T-helper 2 cell (primary cell): ENCODE results near the gene ISLR.
A peak's percentile ranks its signal among the peaks of the same experiment; 100 is the strongest.
"Not testable (repeated sequence)": the region's sequence is repeated elsewhere in the genome, so short reads cannot be mapped to it uniquely, and the experiment has no call there.

ENCODE experiments used
- DNase-seq, 5 experiments: peaks; one replicate each; pipeline versions ENCODE4 v3.0.0 to v3.0.0-alpha.2; 2012 to 2022

Gene ISLR

DNA sequence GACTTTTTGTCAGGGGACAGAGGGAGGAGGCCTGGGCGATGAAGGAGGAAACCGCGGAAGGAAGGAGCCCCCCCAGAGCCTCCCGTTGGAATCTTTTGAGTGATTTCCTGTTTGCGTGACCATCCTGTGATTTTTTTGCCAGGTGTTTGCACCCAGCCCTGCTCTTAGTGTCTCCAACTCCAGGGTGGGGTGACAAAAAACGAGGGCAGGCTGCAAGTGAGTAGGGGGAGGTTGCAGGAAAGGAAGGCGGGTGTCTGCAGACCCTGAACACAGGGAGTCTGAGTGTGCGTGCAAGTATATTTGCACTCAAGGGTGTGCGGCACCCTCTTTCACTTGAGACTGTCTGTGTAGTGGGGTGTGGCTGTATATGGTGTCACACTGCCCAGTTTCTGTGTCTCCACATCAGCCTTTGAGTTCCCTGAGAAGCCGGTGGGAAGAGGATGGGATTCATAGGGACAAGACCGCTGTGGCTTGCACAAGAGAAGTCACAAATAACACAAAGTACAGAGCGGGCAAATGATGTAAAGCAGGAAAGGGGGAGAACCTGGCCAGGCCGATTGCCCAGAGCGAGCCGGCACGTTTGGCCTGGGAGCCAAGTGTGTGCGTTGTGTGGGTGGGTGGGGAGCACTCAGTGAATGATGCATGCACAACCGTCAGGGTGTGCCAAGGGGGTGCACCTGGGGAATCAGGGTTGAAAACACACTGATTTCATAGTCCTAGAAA, 36.5 kb upstream of the ISLR start:
- no peak for DNase-seq

- no peak for DNase-seq
Observed at GRCh38 chr15:74137537-74137894, 36.0 kb upstream of the ISLR start.

DNA sequence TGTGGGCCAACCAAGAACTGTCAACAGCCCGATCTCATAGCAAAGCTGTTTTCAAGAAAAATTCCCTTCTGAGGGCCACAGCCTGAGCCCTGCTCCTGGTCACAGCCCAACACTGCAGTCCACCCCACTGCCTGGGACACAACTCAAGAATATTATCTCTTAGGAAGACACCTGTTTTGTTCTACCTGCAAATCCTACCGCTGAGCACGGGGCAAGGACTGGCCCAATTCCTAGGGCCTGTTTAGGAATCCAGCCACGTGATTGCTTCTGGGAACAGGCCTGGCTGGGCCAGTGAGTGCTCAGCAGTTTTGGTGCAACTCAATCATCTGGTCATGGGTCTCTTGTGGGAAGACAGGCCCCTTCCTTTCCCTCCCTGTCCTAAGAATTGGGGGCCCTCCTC, 34.9 kb upstream of the ISLR start:
- no peak for DNase-seq

DNA sequence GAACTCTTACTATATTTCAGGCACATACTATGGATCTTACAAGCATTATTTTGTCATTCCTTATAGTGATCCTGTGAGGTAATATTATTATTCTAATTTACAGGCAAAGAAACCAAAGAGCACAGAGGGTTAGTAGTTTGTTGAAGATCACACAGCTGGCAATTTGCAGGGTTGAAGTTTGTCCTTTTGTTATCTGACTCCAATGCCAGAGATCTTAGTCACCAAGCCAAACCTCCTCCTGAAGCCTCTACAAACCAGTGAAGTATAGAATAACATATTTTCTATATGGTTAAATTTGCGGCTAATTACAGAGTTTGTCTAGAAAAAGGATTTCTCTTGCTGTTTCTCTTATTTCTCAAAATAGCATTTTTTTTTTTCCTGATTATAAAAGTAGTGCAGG, 31.9 kb upstream of the ISLR start:
- DNase-seq: no peak

- no peak for DNase-seq
Observed at GRCh38 chr15:74144153-74144775, 29.2 kb upstream of the ISLR start.

DNA sequence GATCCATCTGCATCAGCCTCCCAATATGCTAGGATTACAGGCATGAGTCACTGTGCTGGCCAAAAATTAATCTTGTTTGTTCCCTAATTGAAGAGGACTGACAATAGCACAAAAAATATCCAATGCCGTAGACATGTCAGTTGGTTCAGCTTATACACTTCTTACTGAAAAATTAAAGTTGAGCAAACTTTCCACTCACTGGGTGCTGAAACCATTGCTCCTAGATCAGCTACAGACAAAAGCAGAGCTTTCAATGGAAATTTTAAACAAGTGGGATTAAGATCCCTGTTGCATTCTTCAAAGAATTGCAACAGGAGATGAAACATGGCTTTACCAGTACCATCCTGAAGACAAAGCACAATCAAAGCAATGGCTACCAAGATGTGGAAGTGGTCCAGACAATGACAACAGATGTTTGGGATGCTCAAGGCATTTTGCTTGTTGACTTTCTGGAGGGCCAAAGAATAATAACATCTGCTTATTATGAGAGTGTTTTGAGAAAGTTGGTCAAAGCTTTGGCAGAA, 27.2 kb upstream of the ISLR start:
- DNase-seq: no peak

GRCh38 chr15:74147051-74147450, 26.5 kb upstream of the ISLR start:
- no peak for DNase-seq

GRCh38 chr15:74155766-74156417, 17.6 kb upstream of the ISLR start:
- DNase-seq: no peak

DNA sequence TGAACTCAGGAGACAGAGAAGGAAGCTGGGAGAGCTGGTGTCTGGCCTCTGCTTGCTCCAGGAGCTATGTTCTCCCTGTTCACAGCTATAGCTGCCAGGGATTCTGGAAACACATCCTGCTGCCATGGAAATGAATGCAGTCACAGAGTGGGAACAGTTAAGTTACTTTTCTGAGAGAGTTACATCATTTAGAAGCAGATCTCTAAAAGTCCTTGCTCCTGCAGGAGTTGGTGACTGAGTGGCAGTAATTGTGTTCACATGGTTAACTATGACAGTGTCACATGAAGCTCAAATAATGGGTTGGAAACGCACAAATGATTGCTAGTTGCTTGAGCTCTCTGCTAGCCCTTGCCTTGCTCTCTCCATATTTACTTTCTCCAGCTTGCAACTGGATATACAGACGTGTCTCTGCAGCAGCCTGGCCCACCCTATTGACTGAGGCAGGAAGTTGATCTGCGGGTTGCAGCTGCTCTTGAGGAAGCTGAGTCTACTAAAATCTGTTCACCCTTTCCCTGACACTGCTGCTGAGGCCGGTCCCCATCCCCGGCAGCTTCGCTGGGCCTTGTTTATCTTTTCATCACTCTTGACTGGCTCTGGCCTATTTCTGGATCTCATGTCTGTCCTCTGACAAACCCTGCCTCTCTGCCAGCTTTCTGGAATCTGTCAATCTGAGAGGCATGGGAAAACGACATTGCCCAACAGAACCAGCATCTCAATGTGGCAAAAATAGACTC, 16.7 kb upstream of the ISLR start:
- peak in 1 of 5 experiments; percentile 48 for DNase-seq

DNA sequence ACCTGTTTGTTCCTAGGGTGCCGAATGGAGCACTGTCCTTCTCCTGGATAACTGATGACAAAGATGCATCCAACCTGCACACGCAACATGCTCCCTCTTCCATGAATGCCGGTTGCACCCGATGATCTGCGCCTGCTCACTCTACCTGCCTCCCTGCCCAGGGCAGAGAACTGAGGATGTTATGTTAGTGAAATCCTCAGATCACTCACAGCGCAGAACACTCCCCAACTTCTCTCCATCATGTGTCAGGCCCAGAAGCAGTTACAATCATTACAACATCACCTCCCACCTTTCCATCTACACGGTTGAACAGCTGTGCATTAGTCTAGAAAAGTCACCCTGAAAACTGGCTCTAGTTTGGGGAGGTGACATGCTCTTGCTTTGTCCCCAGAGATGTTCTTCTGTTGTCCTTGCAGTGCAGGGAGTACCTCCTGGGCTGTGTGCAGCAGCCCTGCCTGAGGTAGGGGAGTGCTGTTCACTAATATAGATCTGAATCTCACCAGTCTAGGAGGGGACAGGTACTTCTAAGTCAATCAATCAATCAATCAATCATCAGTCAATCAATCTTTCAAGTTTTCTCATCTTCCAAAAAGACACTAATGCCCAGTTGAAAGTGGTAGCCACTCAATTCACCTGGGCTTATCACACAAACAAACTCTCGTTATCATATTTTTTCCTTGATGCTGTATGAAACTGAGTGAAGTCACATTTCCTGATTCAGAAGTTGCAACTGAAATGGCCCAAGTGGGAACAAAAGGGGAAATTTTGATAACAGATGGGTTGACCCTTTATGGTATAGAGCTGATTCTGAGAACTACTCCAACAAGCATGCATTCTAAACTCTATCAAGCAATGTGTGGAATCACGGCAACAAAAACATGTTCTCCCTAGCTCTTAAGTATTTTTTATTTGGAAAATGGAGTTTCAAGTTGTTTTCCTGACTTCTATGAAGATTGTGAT, 15.4 kb upstream of the ISLR start:
- DNase-seq: no peak

GRCh38 chr15:74158855-74159650, 14.5 kb upstream of the ISLR start:
- DNase-seq: peak in 1 of 5 experiments; percentile 44

- DNase-seq: no peak
Observed at GRCh38 chr15:74159773-74160172, 13.7 kb upstream of the ISLR start.

DNA sequence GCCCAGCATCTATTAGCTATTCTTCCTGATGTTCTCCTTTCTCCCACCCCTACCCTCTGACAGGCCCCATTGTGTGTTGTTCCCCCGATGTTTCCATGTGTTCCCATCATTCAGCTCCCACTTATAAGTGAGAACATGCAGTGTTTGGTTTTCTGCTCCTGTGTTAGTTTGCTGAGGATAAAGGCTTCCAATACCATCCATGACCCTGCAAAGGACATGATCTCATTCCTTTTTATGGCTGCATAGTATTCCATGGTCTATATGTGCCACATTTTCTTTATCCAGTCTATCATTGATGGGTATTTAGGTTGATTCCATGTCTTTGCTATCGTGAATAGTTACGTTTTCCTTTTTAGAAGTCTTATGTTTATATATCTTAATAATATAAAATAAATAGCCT, 13.1 kb upstream of the ISLR start:
- DNase-seq: not testable (repeated sequence)

- DNase-seq: not testable (repeated sequence)
Observed at GRCh38 chr15:74162195-74162536, 11.3 kb upstream of the ISLR start.

DNA sequence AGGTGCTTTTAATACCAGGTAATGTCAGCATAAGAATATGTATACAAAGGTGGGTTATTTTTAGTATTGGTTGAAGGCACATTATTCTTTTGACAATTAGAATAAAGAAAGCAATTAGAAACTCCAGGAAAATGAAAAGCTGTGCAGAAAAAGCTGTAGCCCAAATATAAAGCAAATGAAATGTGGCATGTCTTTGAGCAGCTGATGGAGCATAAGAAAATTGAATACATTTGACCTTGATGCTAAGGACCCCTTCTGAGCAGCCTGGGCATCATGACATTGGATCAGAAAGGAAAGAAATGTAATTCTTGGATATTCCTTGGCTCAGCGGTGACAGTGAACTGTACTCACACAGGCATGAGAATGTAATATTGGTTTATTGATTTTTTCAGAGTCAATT, 8.0 kb upstream of the ISLR start:
- no peak for DNase-seq

GRCh38 chr15:74167891-74168331, 5.6 kb upstream of the ISLR start:
- no peak for DNase-seq

DNA sequence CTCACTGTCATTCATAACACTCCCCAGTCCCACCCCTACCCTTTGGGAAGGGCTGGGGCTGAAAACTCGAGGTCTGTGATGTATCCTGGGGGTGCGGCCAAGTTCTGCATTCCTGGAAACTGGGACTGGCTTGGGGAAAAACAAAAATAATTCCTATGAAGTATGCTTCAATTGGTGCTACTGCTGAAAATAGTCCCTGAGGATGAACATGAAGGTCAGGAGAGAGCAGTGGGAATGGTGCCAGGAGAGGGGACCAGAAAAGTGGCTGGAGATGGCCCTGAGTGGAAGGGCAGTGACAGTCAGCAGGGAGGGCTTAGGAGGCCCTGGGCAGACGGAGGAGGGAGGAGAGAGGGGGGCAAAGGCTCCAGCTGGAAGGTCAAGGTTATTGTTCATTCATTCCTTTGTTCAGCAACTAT, 4.8 kb upstream of the ISLR start:
- no peak for DNase-seq

- no peak for DNase-seq
Observed at GRCh38 chr15:74170071-74170844, 3.3 kb upstream of the ISLR start.

- DNase-seq: no peak
Observed at GRCh38 chr15:74170875-74171578, 2.5 kb upstream of the ISLR start.
